ENCODE measurements around the gene XRCC5.

DNA sequence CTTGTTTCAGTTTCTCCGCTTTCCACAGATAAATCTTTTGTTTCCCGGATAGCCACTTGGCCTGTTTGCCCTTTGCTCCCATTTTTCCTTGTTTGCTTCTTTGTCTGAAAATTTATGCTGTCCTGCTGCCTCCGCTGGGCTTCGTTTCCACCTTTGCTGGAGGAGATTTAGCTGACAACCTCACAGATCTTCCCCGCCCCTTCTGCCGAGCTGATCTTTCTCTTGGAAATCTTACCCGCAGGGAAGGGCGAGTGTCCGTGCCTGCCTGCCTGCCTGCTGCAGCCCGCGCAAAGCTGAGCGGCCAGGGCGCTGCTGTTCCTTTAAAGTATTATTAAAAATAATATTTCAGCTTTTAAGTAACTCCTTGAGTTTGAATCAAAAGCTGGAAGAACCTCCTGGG lies 1.4 kb upstream of the XRCC5 start:
- no peak for TF ChIP-seq EZH2phosphoT487 (IDR thresholded peaks at IDR 0.05)
- TF ChIP-seq, protein P1, sequence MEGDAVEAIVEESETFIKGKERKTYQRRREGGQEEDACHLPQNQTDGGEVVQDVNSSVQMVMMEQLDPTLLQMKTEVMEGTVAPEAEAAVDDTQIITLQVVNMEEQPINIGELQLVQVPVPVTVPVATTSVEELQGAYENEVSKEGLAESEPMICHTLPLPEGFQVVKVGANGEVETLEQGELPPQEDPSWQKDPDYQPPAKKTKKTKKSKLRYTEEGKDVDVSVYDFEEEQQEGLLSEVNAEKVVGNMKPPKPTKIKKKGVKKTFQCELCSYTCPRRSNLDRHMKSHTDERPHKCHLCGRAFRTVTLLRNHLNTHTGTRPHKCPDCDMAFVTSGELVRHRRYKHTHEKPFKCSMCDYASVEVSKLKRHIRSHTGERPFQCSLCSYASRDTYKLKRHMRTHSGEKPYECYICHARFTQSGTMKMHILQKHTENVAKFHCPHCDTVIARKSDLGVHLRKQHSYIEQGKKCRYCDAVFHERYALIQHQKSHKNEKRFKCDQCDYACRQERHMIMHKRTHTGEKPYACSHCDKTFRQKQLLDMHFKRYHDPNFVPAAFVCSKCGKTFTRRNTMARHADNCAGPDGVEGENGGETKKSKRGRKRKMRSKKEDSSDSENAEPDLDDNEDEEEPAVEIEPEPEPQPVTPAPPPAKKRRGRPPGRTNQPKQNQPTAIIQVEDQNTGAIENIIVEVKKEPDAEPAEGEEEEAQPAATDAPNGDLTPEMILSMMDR (IDR thresholded peaks at IDR 0.05): no peak

Measured in neural progenitor cell (in vitro differentiated cells).